ENCODE measurements around the gene SHMT2. TPM values are rescaled to one million over a fixed set of nuclear protein-coding genes. Genes with fewer than 3 reads are reported as not detected.
A peak's percentile ranks its signal among the peaks of the same experiment; 100 is the strongest.

The SHMT2 gene
- total RNA-seq, 1 experiment from 2014 or later: 227 TPM

GRCh38 chr12:57181561-57182155 is 47.9 kb upstream of the SHMT2 start:
- Histone ChIP-seq H3K36me3 (ENCODE audit: low read depth) (no peaks in the 10 kb centered on the region), H4K20me1 (ENCODE audit: insufficient read depth) (no peaks in the 10 kb centered on the region), H3K9me3 (ENCODE audit: insufficient read depth, low read depth) (no peaks in the 10 kb centered on the region), H3F3A (ENCODE audit: insufficient read depth, low read depth) (peaks cover 3% of the 10 kb centered on the region; the same call in 1 of the 2 replicates), H3K4me2 (no peak overlapping the region), H3K79me2 (ENCODE audit: low read depth) (no peaks in the 10 kb centered on the region), H3K27me3 (ENCODE audit: insufficient read depth, low read depth) (no peaks in the 10 kb centered on the region), H3K9me2 (ENCODE audit: insufficient read depth) (no peaks in the 10 kb centered on the region), H3K27ac (no peak overlapping the region), H3K4me1 (replicated peaks; ENCODE audit: insufficient read depth) (peaks cover 7% of the 10 kb centered on the region), H3K4me3 (no peak overlapping the region), H2AFZ (no peak overlapping the region)
- BruUV-seq (replicated peaks): no TSS peak
- TF ChIP-seq EZH2 (IDR thresholded peaks at IDR 0.05; ENCODE audit: low read depth): no peak
- no peak for DNase-seq
- ChIA-PET CTCF (interaction anchor here (0.6 to 1.0 kb wide), 4 partner anchors 52 to 258 kb away, joined by 3 to 13 read pairs (median 6); partner anchors contain the start of gene STAT6), POLR2A (ENCODE audit: unreplicated experiment) (interaction anchor here (1.0 kb wide), 1 partner anchor 70 kb away, joined by 10 read pairs; the partner anchor contains the start of gene STAT6)
- intact Hi-C loops (cut with micrococcal nuclease; ENCODE audit: unreplicated experiment): loop anchor here (2.0 to 10.0 kb wide), 3 partner anchors 61 to 347 kb away; no protein-coding TSS in a partner anchor

DNA sequence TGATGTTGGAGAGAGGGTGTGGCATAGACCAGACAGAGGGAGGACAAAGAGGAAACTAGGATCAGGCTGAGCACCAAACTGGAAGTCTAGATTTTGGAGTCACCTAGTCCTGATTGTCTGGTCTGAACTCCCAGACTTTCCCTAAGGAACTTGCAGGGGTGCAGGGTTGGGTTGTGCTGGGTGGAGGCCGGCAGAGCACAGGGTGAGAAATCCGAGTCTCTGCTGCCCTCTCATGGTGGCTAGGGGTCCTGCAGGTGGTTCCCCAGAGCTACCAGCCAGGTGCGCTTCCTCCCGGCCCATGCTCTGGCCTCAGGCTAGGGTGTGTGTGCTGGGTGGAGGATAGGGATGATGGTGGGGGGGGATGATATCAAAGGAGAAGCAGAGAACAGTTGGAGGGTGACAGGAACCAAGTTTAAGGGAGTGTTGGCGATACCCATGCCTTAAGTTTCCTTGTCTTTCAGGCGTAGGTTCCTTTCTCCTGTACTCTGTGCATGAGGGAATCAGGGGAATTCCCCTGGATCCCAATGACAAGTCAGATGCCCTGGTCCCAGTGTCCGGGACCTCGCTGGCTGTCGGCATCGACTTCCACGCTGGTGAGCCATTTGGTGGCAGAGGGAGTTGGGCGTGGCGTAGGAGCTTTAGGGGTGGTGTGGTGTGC is 46.5 kb upstream of the SHMT2 start:
- intact Hi-C loops (cut with micrococcal nuclease; ENCODE audit: unreplicated experiment): loop anchor here (1.0 to 10.0 kb wide), 5 partner anchors 59 to 348 kb away; no protein-coding TSS in a partner anchor
- no peak overlapping the region for H2AFZ ChIP-seq

DNA sequence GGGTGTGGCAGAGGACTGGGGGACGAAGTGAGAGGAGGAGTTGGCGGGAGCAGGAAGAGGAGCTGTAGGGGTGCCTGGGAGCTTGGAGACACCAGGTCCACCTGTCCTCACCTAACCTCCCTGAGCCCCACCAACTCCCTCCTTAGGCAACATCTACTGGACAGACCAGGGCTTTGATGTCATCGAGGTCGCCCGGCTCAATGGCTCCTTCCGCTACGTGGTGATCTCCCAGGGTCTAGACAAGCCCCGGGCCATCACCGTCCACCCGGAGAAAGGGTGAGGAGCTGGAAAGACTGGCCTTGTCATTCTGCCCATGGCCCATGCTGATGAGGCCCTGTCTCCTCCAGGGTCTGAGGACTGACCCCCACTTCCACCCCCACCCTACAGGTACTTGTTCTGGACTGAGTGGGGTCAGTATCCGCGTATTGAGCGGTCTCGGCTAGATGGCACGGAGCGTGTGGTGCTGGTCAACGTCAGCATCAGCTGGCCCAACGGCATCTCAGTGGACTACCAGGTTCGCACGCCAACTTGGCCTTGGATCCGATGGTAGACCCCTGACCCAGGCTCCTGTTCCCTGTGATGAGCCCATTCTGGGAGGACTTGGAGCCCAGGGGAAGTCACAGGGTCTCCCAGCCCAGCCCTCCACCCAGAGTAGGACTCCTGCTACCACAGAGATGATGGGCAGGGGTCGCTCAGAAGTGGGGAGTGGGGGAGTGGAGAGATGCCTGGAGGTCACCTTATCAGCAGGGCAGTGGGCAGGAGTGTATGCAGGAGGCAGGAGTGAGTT is 45.4 kb upstream of the SHMT2 start:
- Histone ChIP-seq H3K4me3 (no peak overlapping the region), H3K27ac (no peak overlapping the region), H3K4me1 (replicated peaks; ENCODE audit: insufficient read depth) (no peaks in the 10 kb centered on the region), H4K20me1 (ENCODE audit: insufficient read depth) (no peaks in the 10 kb centered on the region), H2AFZ (no peak overlapping the region), H3F3A (ENCODE audit: insufficient read depth, low read depth) (no peaks in the 10 kb centered on the region), H3K27me3 (ENCODE audit: insufficient read depth, low read depth) (no peaks in the 10 kb centered on the region), H3K4me2 (no peak overlapping the region), H3K79me2 (ENCODE audit: low read depth) (no peaks in the 10 kb centered on the region), H3K36me3 (ENCODE audit: low read depth) (no peaks in the 10 kb centered on the region), H3K9me2 (ENCODE audit: insufficient read depth) (no peaks in the 10 kb centered on the region), H3K9me3 (ENCODE audit: insufficient read depth, low read depth) (no peaks in the 10 kb centered on the region)
- ChIA-PET CTCF (interaction anchor here (1.0 kb wide), 1 partner anchor 57 kb away, joined by 3 read pairs; no protein-coding TSS in a partner anchor), POLR2A (ENCODE audit: unreplicated experiment) (no interaction called here)
- no peak for DNase-seq
- TF ChIP-seq EZH2 (IDR thresholded peaks at IDR 0.05; ENCODE audit: low read depth): no peak
- TF ChIP-seq, protein P1, sequence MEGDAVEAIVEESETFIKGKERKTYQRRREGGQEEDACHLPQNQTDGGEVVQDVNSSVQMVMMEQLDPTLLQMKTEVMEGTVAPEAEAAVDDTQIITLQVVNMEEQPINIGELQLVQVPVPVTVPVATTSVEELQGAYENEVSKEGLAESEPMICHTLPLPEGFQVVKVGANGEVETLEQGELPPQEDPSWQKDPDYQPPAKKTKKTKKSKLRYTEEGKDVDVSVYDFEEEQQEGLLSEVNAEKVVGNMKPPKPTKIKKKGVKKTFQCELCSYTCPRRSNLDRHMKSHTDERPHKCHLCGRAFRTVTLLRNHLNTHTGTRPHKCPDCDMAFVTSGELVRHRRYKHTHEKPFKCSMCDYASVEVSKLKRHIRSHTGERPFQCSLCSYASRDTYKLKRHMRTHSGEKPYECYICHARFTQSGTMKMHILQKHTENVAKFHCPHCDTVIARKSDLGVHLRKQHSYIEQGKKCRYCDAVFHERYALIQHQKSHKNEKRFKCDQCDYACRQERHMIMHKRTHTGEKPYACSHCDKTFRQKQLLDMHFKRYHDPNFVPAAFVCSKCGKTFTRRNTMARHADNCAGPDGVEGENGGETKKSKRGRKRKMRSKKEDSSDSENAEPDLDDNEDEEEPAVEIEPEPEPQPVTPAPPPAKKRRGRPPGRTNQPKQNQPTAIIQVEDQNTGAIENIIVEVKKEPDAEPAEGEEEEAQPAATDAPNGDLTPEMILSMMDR (conservative IDR thresholded peaks at IDR 0.05): no peak
- BruUV-seq (replicated peaks): no TSS peak
- intact Hi-C loops (cut with micrococcal nuclease; ENCODE audit: unreplicated experiment): loop anchor here (1.0 to 10.0 kb wide), 5 partner anchors 58 to 349 kb away; no protein-coding TSS in a partner anchor

More for the DNA sequence above, 46.5 kb upstream of the SHMT2 start:
- peak; percentile 56 to 82 for DNase-seq
- Histone ChIP-seq H3K9me2 (ENCODE audit: insufficient read depth) (no peaks in the 10 kb centered on the region), H3K4me3 (no peak overlapping the region), H3K9me3 (ENCODE audit: insufficient read depth, low read depth) (no peaks in the 10 kb centered on the region), H3K27me3 (ENCODE audit: insufficient read depth, low read depth) (no peaks in the 10 kb centered on the region), H3K4me1 (replicated peaks; ENCODE audit: insufficient read depth) (no peaks in the 10 kb centered on the region), H4K20me1 (ENCODE audit: insufficient read depth) (no peaks in the 10 kb centered on the region), H3K27ac (no peak overlapping the region), H3K79me2 (ENCODE audit: low read depth) (no peaks in the 10 kb centered on the region), H3K4me2 (no peak overlapping the region), H3K36me3 (ENCODE audit: low read depth) (no peaks in the 10 kb centered on the region), H3F3A (ENCODE audit: insufficient read depth, low read depth) (no peaks in the 10 kb centered on the region)
- TF ChIP-seq EZH2 (IDR thresholded peaks at IDR 0.05; ENCODE audit: low read depth): no peak
- TF ChIP-seq, protein P1 (conservative IDR thresholded peaks at IDR 0.05): peak; percentile 92
- no TSS peak for BruUV-seq (replicated peaks)
- CTCF ChIA-PET: interaction anchor here (0.5 to 1.0 kb wide), 7 partner anchors 55 to 104 kb away, joined by 3 to 6 read pairs (median 5); partner anchors contain the start of genes LRP1 and NAB2
- POLR2A ChIA-PET (ENCODE audit: unreplicated experiment): interaction anchor here (0.7 kb wide), 2 partner anchors 34 to 495 kb away, joined by 4 to 27 read pairs; partner anchors contain the start of gene PTGES3

All from PC-9 (cell line).